ENCODE results near the gene TTC17. TPM values are rescaled to one million over a fixed set of nuclear protein-coding genes. Genes with fewer than 3 reads are reported as not detected.

Gene TTC17
- total and polyA plus RNA-seq, 2 donors (not counting 1 experiment from before 2014, with no cell fraction given): 68.7 to 176 TPM

GRCh38 chr11:43497144-43497543 is 138.4 kb downstream of the TTC17 start:
- Mint-ChIP-seq H3K4me3 (no peak overlapping the region), H3K27me3 (peaks cover 12% of the 10 kb centered on the region), H3K4me1 (no peaks in the 10 kb centered on the region), H3K27ac (no peak overlapping the region), H3K9me3 (ENCODE audit: insufficient read depth) (peaks cover 3% of the 10 kb centered on the region)
- ChIA-PET POLR2A (no interaction called here), CTCF (no interaction called here)
- WGBS (ENCODE audit: insufficient coverage): 91% methylated on average over 1 of the region's 1 CpG
- H3K4me1 ChIP-seq (ENCODE audit: control insufficient read depth in 2 of 2, insufficient read depth in 2 of 2, low read length in 2 of 2): no peaks in the 10 kb centered on the region
- TF ChIP-seq EZH2 (IDR thresholded peaks at IDR 0.05; ENCODE audit: borderline replicate concordance, insufficient read depth, low read depth, low read length, poor library complexity, severe bottlenecking) (no peak), CTCF (IDR thresholded peaks at IDR 0.05) (no peak)
- no peaks in the 10 kb centered on the region for H4K20me1 ChIP-seq (ENCODE audit: control insufficient read depth, insufficient read depth, low read length, poor library complexity, severe bottlenecking)
- H2AFZ ChIP-seq (ENCODE audit: insufficient read depth, low read depth, low read length, poor library complexity, severe bottlenecking): no peak overlapping the region
- H3K27me3 ChIP-seq (replicated peaks in 1 of 4; ENCODE audit: control extremely low read depth in 1 of 4, control insufficient read depth in 3 of 4, insufficient read depth in 4 of 4, low read length in 3 of 4): peaks cover 0 to under 1% (median 0%) of the 10 kb centered on the region in 4 experiments
- peaks cover 1 to 15% of the 10 kb centered on the region in 2 experiments for H3K36me3 ChIP-seq (replicated peaks in 1 of 2; ENCODE audit: control extremely low read depth in 1 of 2, control insufficient read depth in 1 of 2, extremely low read depth in 1 of 2, insufficient read depth in 2 of 2, low read length in 1 of 2)
- no peaks in the 10 kb centered on the region for H3K9me3 ChIP-seq (ENCODE audit: control extremely low read depth in 1 of 3, control insufficient read depth in 2 of 3, insufficient read depth in 1 of 3, low read length in 2 of 3)
- no peaks in the 10 kb centered on the region for H3K79me2 ChIP-seq (ENCODE audit: control insufficient read depth, insufficient read depth, low read length)
- DNase-seq: no peak
- H3K9ac ChIP-seq (ENCODE audit: low read length): no peak overlapping the region
- no peak overlapping the region for H3K4me3 ChIP-seq (ENCODE audit: control extremely low read depth in 1 of 5, extremely low read depth in 1 of 5, insufficient read depth in 1 of 5, low read depth in 2 of 5, low read length in 4 of 5)
- H3K27ac ChIP-seq (ENCODE audit: low read length in 2 of 2): no peak overlapping the region
- no peak for ATAC-seq (ENCODE audit: low read depth)
- H3K4me2 ChIP-seq (replicated peaks; ENCODE audit: low read depth, low read length, poor library complexity, severe bottlenecking): no peak overlapping the region
- intact Hi-C loops (cut with micrococcal nuclease): no loop called here

- H3K4me3 ChIP-seq (ENCODE audit: control extremely low read depth in 1 of 5, extremely low read depth in 1 of 5, insufficient read depth in 1 of 5, low read depth in 2 of 5, low read length in 4 of 5): no peak overlapping the region
- H3K9ac ChIP-seq (ENCODE audit: low read length): no peak overlapping the region
- no peaks in the 10 kb centered on the region for H3K9me3 ChIP-seq (ENCODE audit: control extremely low read depth in 1 of 3, control insufficient read depth in 2 of 3, insufficient read depth in 1 of 3, low read length in 2 of 3)
- H3K4me1 ChIP-seq (ENCODE audit: control insufficient read depth in 2 of 2, insufficient read depth in 2 of 2, low read length in 2 of 2): no peaks in the 10 kb centered on the region
- 100% methylated on average over 1 of the region's 3 CpGs for WGBS (ENCODE audit: insufficient coverage)
- peaks cover 1 to 5% of the 10 kb centered on the region in 2 experiments for H3K36me3 ChIP-seq (replicated peaks in 1 of 2; ENCODE audit: control extremely low read depth in 1 of 2, control insufficient read depth in 1 of 2, extremely low read depth in 1 of 2, insufficient read depth in 2 of 2, low read length in 1 of 2)
- no peaks in the 10 kb centered on the region for H3K79me2 ChIP-seq (ENCODE audit: control insufficient read depth, insufficient read depth, low read length)
- ChIA-PET CTCF (interaction anchor here (0.6 kb wide), 1 partner anchor 14 kb away, joined by 3 read pairs; no protein-coding TSS in a partner anchor), POLR2A (no interaction called here)
- Mint-ChIP-seq H3K9me3 (ENCODE audit: insufficient read depth) (peaks cover 3% of the 10 kb centered on the region), H3K4me1 (no peaks in the 10 kb centered on the region), H3K27ac (no peak overlapping the region), H3K27me3 (peaks cover 12% of the 10 kb centered on the region), H3K4me3 (no peak overlapping the region)
- no peak overlapping the region for H2AFZ ChIP-seq (ENCODE audit: insufficient read depth, low read depth, low read length, poor library complexity, severe bottlenecking)
- DNase-seq (no peak), ATAC-seq (ENCODE audit: low read depth) (no peak)
- no peak overlapping the region for H3K4me2 ChIP-seq (replicated peaks; ENCODE audit: low read depth, low read length, poor library complexity, severe bottlenecking)
- intact Hi-C loops (cut with micrococcal nuclease): no loop called here
- peaks cover 0 to 5% (median 1%) of the 10 kb centered on the region in 4 experiments for H3K27me3 ChIP-seq (replicated peaks in 1 of 4; ENCODE audit: control extremely low read depth in 1 of 4, control insufficient read depth in 3 of 4, insufficient read depth in 4 of 4, low read length in 3 of 4)
- H3K27ac ChIP-seq (ENCODE audit: low read length in 2 of 2): no peak overlapping the region
- TF ChIP-seq CTCF (IDR thresholded peaks at IDR 0.05) (no peak), EZH2 (IDR thresholded peaks at IDR 0.05; ENCODE audit: borderline replicate concordance, insufficient read depth, low read depth, low read length, poor library complexity, severe bottlenecking) (no peak)
- no peaks in the 10 kb centered on the region for H4K20me1 ChIP-seq (ENCODE audit: control insufficient read depth, insufficient read depth, low read length, poor library complexity, severe bottlenecking)
Measured at GRCh38 chr11:43498561-43498960, 139.8 kb downstream of the TTC17 start.
